Liver (tissue), 9 donors: ENCODE data around the gene KMT5C. TPM values are rescaled to one million over a fixed set of nuclear protein-coding genes. Genes with fewer than 3 reads are reported as not detected.

ENCODE experiments used
- DNase-seq: peaks from one replicate; pipeline ENCODE4 v3.0.0-alpha.2; 2017; ENCODE audit warnings: low spot score
- H3K27ac ChIP-seq, 2 donors: one replicate each; pipeline ENCODE4 v1.7.0; 2013; ENCODE audit warnings: inconsistent platforms in 2 of 2, low read length in 2 of 2, control low read depth in 1 of 2, low read depth in 1 of 2, mild to moderate bottlenecking in 1 of 2
- H3K27me3 ChIP-seq, 4 donors: one replicate each; pipeline versions ENCODE4 v1.6.1 to v1.7.0; 2013; ENCODE audit warnings: low read length in 3 of 4, inconsistent platforms in 1 of 4, mild to moderate bottlenecking in 1 of 4, moderate library complexity in 1 of 4; ENCODE audit not compliant: control insufficient read depth in 4 of 4, insufficient read depth in 4 of 4
- H3K36me3 ChIP-seq, 4 donors: one replicate each; pipeline versions ENCODE4 v1.6.1 to v1.7.0; 2013; ENCODE audit warnings: low read length in 3 of 4, mild to moderate bottlenecking in 3 of 4, low read depth in 1 of 4, moderate library complexity in 1 of 4; ENCODE audit not compliant: control insufficient read depth in 4 of 4, insufficient read depth in 3 of 4
- H3K4me1 ChIP-seq, 4 donors: one replicate each; pipeline versions ENCODE4 v1.6.1 to v1.7.0; 2013; ENCODE audit warnings: low read length in 3 of 4, mild to moderate bottlenecking in 3 of 4, moderate library complexity in 1 of 4; ENCODE audit not compliant: control insufficient read depth in 4 of 4, insufficient read depth in 4 of 4
- H3K4me3 ChIP-seq, 3 donors: one replicate each; pipeline versions ENCODE4 v1.6.1 to v1.7.0; 2013; ENCODE audit warnings: low read length in 3 of 3, control low read depth in 1 of 3, low read depth in 1 of 3, mild to moderate bottlenecking in 1 of 3
- H3K9ac ChIP-seq, 2 donors: one replicate each; pipeline ENCODE4 v1.7.0; 2013; ENCODE audit warnings: low read length in 2 of 2, mild to moderate bottlenecking in 2 of 2, moderate library complexity in 2 of 2, control low read depth in 1 of 2, low read depth in 1 of 2
- H3K9me3 ChIP-seq, 4 donors: one replicate each; pipeline versions ENCODE4 v1.6.1 to v1.7.0; 2013; ENCODE audit warnings: low read length in 3 of 4; ENCODE audit not compliant: control insufficient read depth in 4 of 4
- ATF3 ChIP-seq: IDR thresholded peaks from 2 replicates; pipeline ENCODE4 v1.6.1; 2016; ENCODE audit warnings: antibody characterized with exemption
- HNF4A ChIP-seq, 2 donors: conservative IDR thresholded peaks; 2 replicates each; pipeline ENCODE4 v1.6.1; 2016; ENCODE audit warnings: antibody characterized with exemption in 2 of 2, mild to moderate bottlenecking in 2 of 2
- JUND ChIP-seq, 2 donors: IDR thresholded peaks; 2 replicates each; pipeline ENCODE4 v1.6.1; 2016; ENCODE audit warnings: antibody characterized with exemption in 2 of 2
- MAX ChIP-seq: IDR thresholded peaks from 2 replicates; pipeline ENCODE4 v1.6.1; 2016; ENCODE audit warnings: antibody characterized with exemption
- REST ChIP-seq: IDR thresholded peaks from 2 replicates; pipeline ENCODE4 v1.6.1; 2016; ENCODE audit warnings: antibody characterized with exemption, mild to moderate bottlenecking
- RXRA ChIP-seq, 2 donors: IDR thresholded peaks; 2 replicates each; pipeline ENCODE4 v1.6.1; 2017 to 2018; ENCODE audit warnings: antibody characterized with exemption in 2 of 2, mild to moderate bottlenecking in 1 of 2
- SP1 ChIP-seq: IDR thresholded peaks from 2 replicates; pipeline ENCODE4 v1.6.1; 2018; ENCODE audit warnings: antibody characterized with exemption, mild to moderate bottlenecking
- YY1 ChIP-seq: IDR thresholded peaks from 2 replicates; pipeline ENCODE4 v1.6.1; 2016; ENCODE audit warnings: antibody characterized with exemption, mild to moderate bottlenecking
- ZBTB33 ChIP-seq: IDR thresholded peaks from 2 replicates; pipeline ENCODE4 v1.6.1; 2016; ENCODE audit warnings: antibody characterized with exemption
- WGBS: extraction: QIAGEN DNeasy Blood & Tissue Kit; methylation state at CpG from one replicate; pipeline ENCODE4 v1.1.7; 2013; 5-methylcytosine and 5-hydroxymethylcytosine counted together
- polyA plus RNA-seq, 2 donors: library from polyadenylated mRNA; stranded (reverse) in 1 of 2; unstranded in 1 of 2; fragments of 200-250 nt in 1 of 2; fragments of >200 nt in 1 of 2; fragmentation: Nextera tagmentation in 1 of 2; extraction: Ambion mirVana in 1 of 2; gene quantifications; one replicate each; pipeline versions ENCODE4 v1.2.1 to v1.2.3, GENCODE V29; 2013 to 2015
- total RNA-seq, 2 donors: library from RNA; depleted of rRNA; stranded (reverse); fragments of >200 nt; gene quantifications; one replicate each; pipeline ENCODE4 v1.2.3, GENCODE V29; 2014
- donor health status: healthy.
- donor health status: healthy.
- donor health status: healthy.
- donor health status: healthy.
- donor health status: healthy.

KMT5C gene
- total and polyA plus RNA-seq, 4 donors = 1.1 to 11.6 (median 3.0) TPM

- Histone ChIP-seq H3K9ac (no peak overlapping the region), H3K27me3 (no peaks in the 10 kb centered on the region)
- 92% methylated on average over 16 of the region's 16 CpGs for WGBS
Measured at GRCh38 chr19:55360902-55361301, 21.2 kb downstream of the KMT5C start.

GRCh38 chr19:55362174-55362989, 22.7 kb downstream of the KMT5C start:
- Histone ChIP-seq H3K4me3 (no peak overlapping the region), H3K9ac (no peak overlapping the region), H3K4me1 (no peaks in the 10 kb centered on the region), H3K9me3 (no peaks in the 10 kb centered on the region), H3K27me3 (no peaks in the 10 kb centered on the region), H3K27ac (no peak overlapping the region), H3K36me3 (no peaks in the 10 kb centered on the region)
- WGBS = 72% methylated on average over 38 of the region's 38 CpGs
- TF ChIP-seq SP1 = no peak
- TF ChIP-seq RXRA (IDR thresholded peaks at IDR 0.05) = no peak
- no peak for TF ChIP-seq JUND (IDR thresholded peaks at IDR 0.05)
- no peak for TF ChIP-seq REST
- TF ChIP-seq ZBTB33 = no peak
- no peak for TF ChIP-seq MAX
- TF ChIP-seq HNF4A (conservative IDR thresholded peaks at IDR 0.05) = no peak
- no peak for DNase-seq

More at GRCh38 chr19:55360902-55361301, 21.2 kb downstream of the KMT5C start:
- Histone ChIP-seq H3K36me3 (no peaks in the 10 kb centered on the region), H3K9me3 (no peaks in the 10 kb centered on the region), H3K4me1 (no peaks in the 10 kb centered on the region), H3K27ac (no peak overlapping the region), H3K4me3 (no peak overlapping the region)
- DNase-seq = no peak
- TF ChIP-seq YY1 (no peak), MAX (no peak), ZBTB33 (no peak), ATF3 (no peak)
